A549 (cell line): ENCODE data around the gene MAP6. TPM values are rescaled to one million over a fixed set of nuclear protein-coding genes. Genes with fewer than 3 reads are reported as not detected.

ENCODE experiments used
- ATAC-seq, 2 experiments: fragments of 200-7000 bp in 1 of 2; fragments of >200 bp in 1 of 2; cut with Nextera tagmentation in 1 of 2; cut with Tn5 transposase in 1 of 2; 3 replicates each; pipeline versions ENCODE4 v1.8.0 to v1.9.1; 2018 to 2020; ENCODE audit warnings: mild to moderate bottlenecking in 1 of 2, moderate library complexity in 1 of 2
- CTCF ChIA-PET: fragments of 300-600 bp; sonication (Branson Sonifier 250); formaldehyde crosslinking; extraction: SDS; loops from one replicate; lab custom pipeline; 2021; ENCODE audit warnings: antibody characterized with exemption, inconsistent platforms; lab: Yijun Ruan, JAX
- POLR2A ChIA-PET: fragments of 350-600 bp; formaldehyde crosslinking; extraction: SDS; loops from one replicate; lab custom pipeline; 2021; ENCODE audit warnings: antibody characterized with exemption, inconsistent platforms; lab: Yijun Ruan, JAX
- DNase-seq, 2 experiments: peaks; one replicate each; pipeline versions ENCODE4 v3.0.0 to v3.0.0-alpha.2; 2011 to 2016; ENCODE audit warnings: low read depth in 1 of 2, low spot score in 1 of 2
- FAIRE-seq: peaks from 2 replicates; lab custom pipeline; 2011; peaks lifted over from hg19 to GRCh38; lab: Jason Lieb, UNC
- H3K27ac ChIP-seq, 2 experiments: fragments of >200 bp; sonication (Bioruptor Twin); formaldehyde crosslinking; 3 replicates each; pipeline ENCODE4 v1.5.1; 2016 to 2017
- H3K4me1 ChIP-seq: fragments of >200 bp; sonication (Bioruptor Twin); formaldehyde crosslinking; 3 replicates; pipeline ENCODE4 v1.6.1; 2016
- H3K4me2 ChIP-seq: fragments of >200 bp; sonication (Bioruptor Twin); formaldehyde crosslinking; 3 replicates; pipeline ENCODE4 v1.6.1; 2016
- H3K4me3 ChIP-seq: fragments of >200 bp; sonication (Bioruptor Twin); formaldehyde crosslinking; 3 replicates; pipeline ENCODE4 v1.5.1; 2016
- H3K9me3 ChIP-seq: fragments of >200 bp; sonication (Bioruptor Twin); formaldehyde crosslinking; 3 replicates; pipeline ENCODE4 v1.6.1; 2016
- BHLHE40 ChIP-seq: IDR thresholded peaks from 2 replicates; pipeline ENCODE4 v1.6.1; 2012; ENCODE audit warnings: low read depth, low read length, inconsistent platforms
- ESRRA ChIP-seq: fragments of 150-350 bp; IDR thresholded peaks from 2 replicates; pipeline ENCODE4 v1.6.1; 2014; ENCODE audit warnings: mild to moderate bottlenecking, low read length, borderline replicate concordance
- FOSB ChIP-seq: fragments of 250-450 bp; sonication (Bioruptor Pico); IDR thresholded peaks from 2 replicates; pipeline ENCODE4 v1.5.0; 2020; ENCODE audit warnings: mild to moderate bottlenecking, moderate library complexity
- HDAC2 ChIP-seq: fragments of 200-600 bp; sonication (generic); IDR thresholded peaks from 2 replicates; pipeline ENCODE4 v1.6.1; 2016
- HES2 ChIP-seq: fragments of >200 bp; sonication (Bioruptor Twin); formaldehyde crosslinking; IDR thresholded peaks from 2 replicates; pipeline ENCODE4 v1.6.1; 2016
- HOXB13 ChIP-seq: fragments of 250-450 bp; sonication (Bioruptor Pico); IDR thresholded peaks from 2 replicates; pipeline ENCODE4 v1.5.0; 2020; ENCODE audit warnings: low read depth, mild to moderate bottlenecking, moderate library complexity
- HOXB5 ChIP-seq: fragments of 250-450 bp; sonication (Bioruptor Pico); IDR thresholded peaks from 2 replicates; pipeline ENCODE4 v1.5.0; 2020; ENCODE audit warnings: mild to moderate bottlenecking, moderate library complexity
- JUNB ChIP-seq: fragments of >200 bp; sonication (Bioruptor Twin); formaldehyde crosslinking; IDR thresholded peaks from 2 replicates; pipeline ENCODE4 v1.6.1; 2016
- MAZ ChIP-seq: fragments of 150-350 bp; IDR thresholded peaks from 2 replicates; pipeline ENCODE4 v1.6.1; 2014; ENCODE audit warnings: antibody characterized with exemption, low read depth, low read length, borderline replicate concordance
- MYC ChIP-seq: IDR thresholded peaks from 2 replicates; pipeline ENCODE4 v1.6.1; 2012; ENCODE audit warnings: mild to moderate bottlenecking, inconsistent platforms, low read length, improper control_type of control experiment, borderline replicate concordance
- NPAS2 ChIP-seq: fragments of 250-450 bp; sonication (Bioruptor Pico); IDR thresholded peaks from 2 replicates; pipeline ENCODE4 v1.8.0; 2022; ENCODE audit warnings: mild to moderate bottlenecking, moderate library complexity, borderline replicate concordance
- NR3C1 ChIP-seq: fragments of >200 bp; sonication (Bioruptor Twin); formaldehyde crosslinking; IDR thresholded peaks from 3 replicates; pipeline ENCODE4 v1.6.1; 2017
- PBX3 ChIP-seq: IDR thresholded peaks from 2 replicates; pipeline ENCODE4 v1.6.1; 2012
- POLR2AphosphoS2 ChIP-seq: conservative IDR thresholded peaks from 2 replicates; pipeline ENCODE4 v1.6.1; 2012; ENCODE audit warnings: low read length, improper control_type of control experiment, inconsistent platforms
- TFCP2L1 ChIP-seq: fragments of 250-450 bp; sonication (Bioruptor Pico); IDR thresholded peaks from 2 replicates; pipeline ENCODE4 v1.5.0; 2021; ENCODE audit warnings: mild to moderate bottlenecking
- TP53 ChIP-seq: fragments of 250-450 bp; sonication (Bioruptor Pico); IDR thresholded peaks from 2 replicates; pipeline ENCODE4 v1.5.0; 2021; ENCODE audit warnings: mild to moderate bottlenecking, moderate library complexity
- ZNF302 ChIP-seq: fragments of 250-450 bp; sonication (Bioruptor Pico); IDR thresholded peaks from 2 replicates; pipeline ENCODE4 v1.9.0; 2021; ENCODE audit warnings: inconsistent platforms, mild to moderate bottlenecking, moderate library complexity
- WGBS: methylation state at CpG from one replicate; pipeline ENCODE4 v1.1.6; 2017; ENCODE audit errors: missing lambda C conversion rate; 5-methylcytosine and 5-hydroxymethylcytosine counted together
- polyA plus RNA-seq, 4 experiments: library from polyadenylated mRNA; depleted of rRNA in 3 of 4; stranded (reverse); fragments of >200 nt; fragmentation: RNase III in 1 of 4; extraction: RNeasy Plus Mini Kit Qiagen cat#74134 plus additional on column Dnase treatment in 1 of 4; gene quantifications; 2 replicates in 3 of 4; 3 replicates in 1 of 4; pipeline ENCODE4 v1.2.3, GENCODE V29; 2011 to 2017

Gene MAP6
- polyA plus RNA-seq, 2 of the 4 experiments (the other 2 are of a cell fraction), result 1.1 to 2.1 TPM

- POLR2A ChIA-PET, result no interaction called here
- Histone ChIP-seq H3K4me1 (peaks cover 34% of the 10 kb centered on the region), H3K4me3 (no peak overlapping the region), H3K9me3 (no peaks in the 10 kb centered on the region), H3K27ac (no peak overlapping the region), H3K4me2 (no peak overlapping the region)
- WGBS, result 65% methylated on average over 3 of the region's 3 CpGs
- no peak for FAIRE-seq
- CTCF ChIA-PET, result interaction anchor here (0.5 to 17.9 kb wide), 4 partner anchors 10 to 284 kb away, joined by 3 to 137 read pairs (median 4); no protein-coding TSS in a partner anchor
- no peak for DNase-seq
- no peak for TF ChIP-seq HDAC2
- TF ChIP-seq NR3C1, result no peak
- no peak for TF ChIP-seq POLR2AphosphoS2
- ATAC-seq, result no peak
Measured at GRCh38 chr11:75556275-75556674, 112.6 kb downstream of the MAP6 start.

GRCh38 chr11:75555079-75555811 lies 113.6 kb downstream of the MAP6 start:
- peak overlapping the region in 1 of 2 experiments; percentile 78; a peak in 4 of 6 replicates for H3K27ac ChIP-seq
- ChIA-PET POLR2A (no interaction called here), CTCF (interaction anchor here (1.3 to 17.9 kb wide), 4 partner anchors 14 to 283 kb away, joined by 3 to 137 read pairs (median 9); no protein-coding TSS in a partner anchor)
- FAIRE-seq, result no peak
- DNase-seq, result no peak
- 76% methylated on average over 12 of the region's 12 CpGs for WGBS
- no peak overlapping the region for H3K4me2 ChIP-seq
- H3K4me3 ChIP-seq, result no peak overlapping the region
- no peak for ATAC-seq
- H3K9me3 ChIP-seq, result no peaks in the 10 kb centered on the region
- peaks cover 32% of the 10 kb centered on the region for H3K4me1 ChIP-seq
- no peak for TF ChIP-seq HES2
- TF ChIP-seq ESRRA, result no peak
- TF ChIP-seq MYC, result no peak
- no peak for TF ChIP-seq TP53 (CRISPR knock-in tag)
- no peak for TF ChIP-seq HOXB5 (CRISPR knock-in tag)
- no peak for TF ChIP-seq HOXB13 (CRISPR knock-in tag)
- no peak for TF ChIP-seq JUNB
- no peak for TF ChIP-seq FOSB (CRISPR knock-in tag)
- no peak for TF ChIP-seq MAZ
- TF ChIP-seq NPAS2 (CRISPR knock-in tag), result no peak
- TF ChIP-seq BHLHE40, result no peak
- TF ChIP-seq PBX3, result no peak
- no peak for TF ChIP-seq ZNF302 (CRISPR knock-in tag)
- TF ChIP-seq, all 56 proteins: peak for 0

GRCh38 chr11:75554258-75555022 lies 114.4 kb downstream of the MAP6 start:
- Histone ChIP-seq H3K27ac (peak overlapping the region in 1 of 2 experiments; percentile 78; a peak in 4 of 6 replicates), H3K4me1 (peaks cover 28% of the 10 kb centered on the region), H3K9me3 (no peaks in the 10 kb centered on the region), H3K4me3 (no peak overlapping the region), H3K4me2 (peak overlapping the region; percentile 2; the same call in 2 of the 3 replicates)
- POLR2A ChIA-PET, result interaction anchor here (1.9 kb wide), 1 partner anchor 8 kb away, joined by 11 read pairs; the partner anchor contains the start of gene SERPINH1
- ATAC-seq (peak in 1 of 2 experiments; percentile 12; a peak in 3 of 6 replicates), DNase-seq (no peak), FAIRE-seq (no peak)
- CTCF ChIA-PET, result interaction anchor here (1.1 to 17.9 kb wide), 7 partner anchors 9 to 314 kb away, joined by 3 to 137 read pairs (median 5); no protein-coding TSS in a partner anchor
- TF ChIP-seq TFCP2L1 (no peak), HOXB5 (CRISPR knock-in tag) (no peak)
- 81% methylated on average over 17 of the region's 21 CpGs for WGBS
